Spinal cord (tissue), 10 donors: Measurements from ENCODE around the gene UVRAG. TPM values are rescaled to one million over a fixed set of nuclear protein-coding genes. Genes with fewer than 3 reads are reported as not detected.

Experiments
- DNase-seq, 6 donors: peaks; one replicate each; pipeline versions ENCODE4 v3.0.0 to v3.0.0-alpha.2; 2013 to 2015; ENCODE audit warnings: low spot score in 6 of 6, low read depth in 4 of 6
- H3K27ac ChIP-seq: one replicate; pipeline ENCODE4 v1.5.1; 2013; ENCODE audit warnings: low read depth, low read length, control low read depth
- H3K27me3 ChIP-seq: one replicate; pipeline ENCODE4 v1.6.1; 2013; ENCODE audit warnings: low read length; ENCODE audit not compliant: control insufficient read depth, insufficient read depth
- H3K36me3 ChIP-seq: one replicate; pipeline ENCODE4 v1.6.1; 2013; ENCODE audit warnings: low read length; ENCODE audit not compliant: control insufficient read depth, insufficient read depth
- H3K4me1 ChIP-seq: one replicate; pipeline ENCODE4 v1.6.1; 2013; ENCODE audit warnings: low read length; ENCODE audit not compliant: control insufficient read depth, insufficient read depth
- H3K4me3 ChIP-seq: one replicate; pipeline ENCODE4 v1.5.1; 2013; ENCODE audit warnings: low read depth, low read length, control low read depth
- H3K9me3 ChIP-seq: one replicate; pipeline ENCODE4 v1.6.1; 2013; ENCODE audit warnings: low read length; ENCODE audit not compliant: control insufficient read depth, insufficient read depth
- WGBS: methylation state at CpG from one replicate; pipeline ENCODE4 v1.1.5; 2013; ENCODE audit warnings: missing lambda C conversion rate; ENCODE audit not compliant: insufficient coverage; 5-methylcytosine and 5-hydroxymethylcytosine counted together
- polyA plus RNA-seq, 2 donors: library from polyadenylated mRNA; unstranded; fragments of 120-200 nt; gene quantifications; one replicate each; pipeline ENCODE4 v1.2.1, GENCODE V29; 2013; ENCODE audit not compliant: insufficient read length in 2 of 2
- total RNA-seq, 2 donors: library from RNA; depleted of rRNA in 1 of 2; stranded (reverse); fragments of 120-200 nt in 1 of 2; fragments of >200 nt in 1 of 2; gene quantifications; one replicate each; pipeline versions ENCODE4 v1.2.3 to v1.2.4, GENCODE V29; 2013 to 2014
- donor health status: healthy.

UVRAG gene
- total and polyA plus RNA-seq, 4 donors: 17.8 to 40.8 (median 22.3) TPM

GRCh38 chr11:76148231-76148630 lies 333.2 kb downstream of the UVRAG start:
- Histone ChIP-seq H3K4me1 (peaks cover 20% of the 10 kb centered on the region), H3K9me3 (no peaks in the 10 kb centered on the region), H3K36me3 (peaks cover 2% of the 10 kb centered on the region), H3K27me3 (peaks cover 2% of the 10 kb centered on the region), H3K27ac (no peak overlapping the region), H3K4me3 (no peak overlapping the region)
- WGBS: 97% methylated on average over 5 of the region's 6 CpGs
- DNase-seq: no peak

GRCh38 chr11:76148941-76149613 lies 334.1 kb downstream of the UVRAG start:
- Histone ChIP-seq H3K4me3 (no peak overlapping the region), H3K9me3 (no peaks in the 10 kb centered on the region), H3K36me3 (no peaks in the 10 kb centered on the region), H3K27me3 (peaks cover 2% of the 10 kb centered on the region), H3K4me1 (peaks cover 27% of the 10 kb centered on the region), H3K27ac (no peak overlapping the region)
- 84% methylated on average over 14 of the region's 17 CpGs for WGBS
- no peak for DNase-seq

GRCh38 chr11:76149713-76150112 lies 334.7 kb downstream of the UVRAG start:
- H3K9me3 ChIP-seq: no peaks in the 10 kb centered on the region
- no peak overlapping the region for H3K27ac ChIP-seq
- H3K36me3 ChIP-seq: no peaks in the 10 kb centered on the region
- no peak for DNase-seq
- H3K4me3 ChIP-seq: no peak overlapping the region
- peaks cover 2% of the 10 kb centered on the region for H3K27me3 ChIP-seq
- H3K4me1 ChIP-seq: peaks cover 31% of the 10 kb centered on the region
- 85% methylated on average over 6 of the region's 6 CpGs for WGBS

- Histone ChIP-seq H3K9me3 (no peaks in the 10 kb centered on the region), H3K27me3 (peaks cover 2% of the 10 kb centered on the region), H3K4me1 (peaks cover 31% of the 10 kb centered on the region), H3K27ac (no peak overlapping the region), H3K36me3 (no peaks in the 10 kb centered on the region), H3K4me3 (no peak overlapping the region)
- 92% methylated on average over 4 of the region's 4 CpGs for WGBS
- no peak for DNase-seq
Observed at GRCh38 chr11:76150141-76150540, 335.1 kb downstream of the UVRAG start.

- Histone ChIP-seq H3K4me3 (no peak overlapping the region), H3K27me3 (peaks cover 2% of the 10 kb centered on the region), H3K4me1 (peaks cover 35% of the 10 kb centered on the region), H3K9me3 (no peaks in the 10 kb centered on the region), H3K36me3 (no peaks in the 10 kb centered on the region), H3K27ac (no peak overlapping the region)
- DNase-seq: no peak
- WGBS: 86% methylated on average over 5 of the region's 5 CpGs
Observed at GRCh38 chr11:76151556-76152085, 336.6 kb downstream of the UVRAG start.

GRCh38 chr11:76152086-76152681 lies 337.2 kb downstream of the UVRAG start:
- no peaks in the 10 kb centered on the region for H3K9me3 ChIP-seq
- H3K4me3 ChIP-seq: peak overlapping the region; percentile 31
- WGBS: 22% methylated on average over 19 of the region's 30 CpGs
- H3K27me3 ChIP-seq: peaks cover 2% of the 10 kb centered on the region
- no peak overlapping the region for H3K27ac ChIP-seq
- no peaks in the 10 kb centered on the region for H3K36me3 ChIP-seq
- peaks cover 35% of the 10 kb centered on the region for H3K4me1 ChIP-seq
- DNase-seq: peak in 4 of 6 donors; percentile 37 to 83 (median 68)

- Histone ChIP-seq H3K27ac (no peak overlapping the region), H3K9me3 (no peaks in the 10 kb centered on the region), H3K36me3 (no peaks in the 10 kb centered on the region), H3K27me3 (peaks cover 2% of the 10 kb centered on the region), H3K4me3 (no peak overlapping the region), H3K4me1 (peaks cover 36% of the 10 kb centered on the region)
- DNase-seq: no peak
- 76% methylated on average over 10 of the region's 13 CpGs for WGBS
Observed at GRCh38 chr11:76152741-76153570, 337.9 kb downstream of the UVRAG start.

GRCh38 chr11:76153571-76153923 lies 338.5 kb downstream of the UVRAG start:
- DNase-seq: no peak
- H3K27me3 ChIP-seq: peaks cover 2% of the 10 kb centered on the region
- no peaks in the 10 kb centered on the region for H3K36me3 ChIP-seq
- WGBS: 67% methylated on average over 5 of the region's 6 CpGs
- no peak overlapping the region for H3K27ac ChIP-seq
- no peak overlapping the region for H3K4me3 ChIP-seq
- peaks cover 36% of the 10 kb centered on the region for H3K4me1 ChIP-seq
- H3K9me3 ChIP-seq: no peaks in the 10 kb centered on the region

- no peaks in the 10 kb centered on the region for H3K9me3 ChIP-seq
- 69% methylated on average over 7 of the region's 11 CpGs for WGBS
- H3K36me3 ChIP-seq: no peaks in the 10 kb centered on the region
- DNase-seq: peak in 1 of 6 donors; percentile 58
- no peak overlapping the region for H3K27ac ChIP-seq
- peaks cover 51% of the 10 kb centered on the region for H3K4me1 ChIP-seq
- H3K4me3 ChIP-seq: no peak overlapping the region
- peaks cover 2% of the 10 kb centered on the region for H3K27me3 ChIP-seq
Observed at GRCh38 chr11:76155500-76156227, 340.7 kb downstream of the UVRAG start.
